ENCODE results near the gene IFFO2. TPM values are rescaled to one million over a fixed set of nuclear protein-coding genes. Genes with fewer than 3 reads are reported as not detected.

The IFFO2 gene
- total and polyA plus RNA-seq, 9 donors: 4.2 to 7.6 (median 6.7) TPM

DNA sequence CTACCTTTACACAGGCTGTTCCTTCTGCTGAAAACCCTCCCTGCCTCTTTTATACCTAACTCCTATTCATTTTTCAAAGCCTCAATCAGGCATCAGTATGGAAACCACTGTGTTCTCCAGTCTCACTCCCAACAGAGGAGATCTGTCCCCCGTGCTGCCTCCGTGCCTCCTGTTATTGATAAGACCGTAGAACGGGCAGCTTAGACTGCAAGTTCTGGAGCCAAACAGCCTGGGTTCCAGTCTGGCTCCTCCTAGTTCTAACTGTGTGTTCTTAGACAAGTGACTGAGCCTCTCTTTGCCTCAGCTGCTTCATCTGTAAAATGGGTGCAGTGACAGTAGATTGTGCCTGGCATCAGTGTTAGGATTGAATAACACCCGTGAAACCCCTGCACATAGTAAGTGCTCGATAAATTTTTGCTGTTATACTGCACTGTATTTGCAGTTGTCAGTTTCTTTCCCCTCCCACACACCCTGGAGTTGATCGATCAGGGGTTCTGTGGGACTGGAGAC is 17.0 kb upstream of the IFFO2 start:
- DNase-seq: no peak
- Histone ChIP-seq H3K36me3 (ENCODE audit: control insufficient read depth, insufficient read depth, low read length) (no peaks in the 10 kb centered on the region), H3K9me3 (replicated peaks; ENCODE audit: control insufficient read depth, low read depth, low read length) (no peaks in the 10 kb centered on the region), H3K27ac (ENCODE audit: low read length) (no peak overlapping the region), H3K27me3 (ENCODE audit: control insufficient read depth, insufficient read depth, low read length) (peaks cover 12% of the 10 kb centered on the region), H3K4me1 (ENCODE audit: control insufficient read depth, insufficient read depth, low read length) (peaks cover 2% of the 10 kb centered on the region), H3K4me3 (ENCODE audit: low read length) (no peak overlapping the region)
- 90% methylated on average over 4 of the region's 7 CpGs for WGBS (ENCODE audit: insufficient coverage)

DNA sequence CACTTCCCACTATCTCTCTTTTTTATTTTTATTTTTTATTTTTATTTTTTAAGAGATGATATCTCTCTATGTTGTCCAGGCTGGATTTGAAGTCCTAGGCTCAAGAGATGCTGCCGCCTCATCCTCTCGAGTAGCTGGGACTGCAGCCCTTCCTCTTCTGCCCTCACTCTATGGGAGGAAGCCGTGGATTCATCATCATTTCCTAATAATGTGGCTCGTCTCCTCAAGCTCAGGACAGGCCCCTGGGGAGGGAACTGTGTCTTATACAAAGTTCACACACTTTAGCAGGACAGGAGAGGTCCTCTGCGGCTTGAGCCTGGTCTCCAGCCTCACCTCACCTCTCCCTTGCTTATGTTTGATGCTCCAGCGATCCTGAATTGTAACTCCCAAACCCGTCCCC is 16.5 kb upstream of the IFFO2 start:
- Histone ChIP-seq H3K9me3 (replicated peaks; ENCODE audit: control insufficient read depth, low read depth, low read length) (no peaks in the 10 kb centered on the region), H3K27me3 (ENCODE audit: control insufficient read depth, insufficient read depth, low read length) (peaks cover 9% of the 10 kb centered on the region), H3K36me3 (ENCODE audit: control insufficient read depth, insufficient read depth, low read length) (no peaks in the 10 kb centered on the region), H3K27ac (ENCODE audit: low read length) (no peak overlapping the region), H3K4me1 (ENCODE audit: control insufficient read depth, insufficient read depth, low read length) (peaks cover 2% of the 10 kb centered on the region), H3K4me3 (ENCODE audit: low read length) (no peak overlapping the region)
- DNase-seq: no peak
- 66% methylated on average over 3 of the region's 7 CpGs for WGBS (ENCODE audit: insufficient coverage)

GRCh38 chr1:18972531-18972930 is 16.1 kb upstream of the IFFO2 start:
- Histone ChIP-seq H3K4me1 (ENCODE audit: control insufficient read depth, insufficient read depth, low read length) (peaks cover 2% of the 10 kb centered on the region), H3K9me3 (replicated peaks; ENCODE audit: control insufficient read depth, low read depth, low read length) (no peaks in the 10 kb centered on the region), H3K4me3 (ENCODE audit: low read length) (no peak overlapping the region), H3K36me3 (ENCODE audit: control insufficient read depth, insufficient read depth, low read length) (no peaks in the 10 kb centered on the region), H3K27me3 (ENCODE audit: control insufficient read depth, insufficient read depth, low read length) (peaks cover 9% of the 10 kb centered on the region), H3K27ac (ENCODE audit: low read length) (no peak overlapping the region)
- peak; percentile 48 for DNase-seq
- WGBS (ENCODE audit: insufficient coverage): no CpG with 5 or more reads among the region's 2 CpGs

GRCh38 chr1:18970762-18971161 is 14.3 kb upstream of the IFFO2 start:
- peaks cover 2% of the 10 kb centered on the region for H3K4me1 ChIP-seq (ENCODE audit: control insufficient read depth, insufficient read depth, low read length)
- H3K27ac ChIP-seq (ENCODE audit: low read length): no peak overlapping the region
- H3K4me3 ChIP-seq (ENCODE audit: low read length): no peak overlapping the region
- WGBS (ENCODE audit: insufficient coverage): 68% methylated on average over 2 of the region's 4 CpGs
- no peaks in the 10 kb centered on the region for H3K36me3 ChIP-seq (ENCODE audit: control insufficient read depth, insufficient read depth, low read length)
- DNase-seq: no peak
- H3K27me3 ChIP-seq (ENCODE audit: control insufficient read depth, insufficient read depth, low read length): peaks cover 11% of the 10 kb centered on the region
- H3K9me3 ChIP-seq (replicated peaks; ENCODE audit: control insufficient read depth, low read depth, low read length): no peaks in the 10 kb centered on the region

GRCh38 chr1:18970358-18970757 is 13.9 kb upstream of the IFFO2 start:
- no peak overlapping the region for H3K4me3 ChIP-seq (ENCODE audit: low read length)
- no peaks in the 10 kb centered on the region for H3K36me3 ChIP-seq (ENCODE audit: control insufficient read depth, insufficient read depth, low read length)
- WGBS (ENCODE audit: insufficient coverage): 71% methylated on average over 6 of the region's 7 CpGs
- H3K4me1 ChIP-seq (ENCODE audit: control insufficient read depth, insufficient read depth, low read length): peaks cover 2% of the 10 kb centered on the region
- DNase-seq: no peak
- H3K27me3 ChIP-seq (ENCODE audit: control insufficient read depth, insufficient read depth, low read length): peaks cover 13% of the 10 kb centered on the region
- H3K9me3 ChIP-seq (replicated peaks; ENCODE audit: control insufficient read depth, low read depth, low read length): no peaks in the 10 kb centered on the region
- H3K27ac ChIP-seq (ENCODE audit: low read length): no peak overlapping the region

GRCh38 chr1:18967066-18967690 is 10.7 kb upstream of the IFFO2 start:
- no peaks in the 10 kb centered on the region for H3K36me3 ChIP-seq (ENCODE audit: control insufficient read depth, insufficient read depth, low read length)
- no CpG with 5 or more reads among the region's 2 CpGs for WGBS (ENCODE audit: insufficient coverage)
- H3K27me3 ChIP-seq (ENCODE audit: control insufficient read depth, insufficient read depth, low read length): peaks cover 16% of the 10 kb centered on the region
- H3K27ac ChIP-seq (ENCODE audit: low read length): no peak overlapping the region
- DNase-seq: no peak
- no peaks in the 10 kb centered on the region for H3K9me3 ChIP-seq (replicated peaks; ENCODE audit: control insufficient read depth, low read depth, low read length)
- H3K4me1 ChIP-seq (ENCODE audit: control insufficient read depth, insufficient read depth, low read length): peaks cover 9% of the 10 kb centered on the region
- no peak overlapping the region for H3K4me3 ChIP-seq (ENCODE audit: low read length)

- H3K9me3 ChIP-seq (replicated peaks; ENCODE audit: control insufficient read depth, low read depth, low read length): no peaks in the 10 kb centered on the region
- no peak for DNase-seq
- H3K27ac ChIP-seq (ENCODE audit: low read length): no peak overlapping the region
- no peaks in the 10 kb centered on the region for H3K36me3 ChIP-seq (ENCODE audit: control insufficient read depth, insufficient read depth, low read length)
- peaks cover 14% of the 10 kb centered on the region for H3K27me3 ChIP-seq (ENCODE audit: control insufficient read depth, insufficient read depth, low read length)
- no peak overlapping the region for H3K4me3 ChIP-seq (ENCODE audit: low read length)
- peaks cover 11% of the 10 kb centered on the region for H3K4me1 ChIP-seq (ENCODE audit: control insufficient read depth, insufficient read depth, low read length)
- 58% methylated on average over 15 of the region's 17 CpGs for WGBS (ENCODE audit: insufficient coverage)
Measured at GRCh38 chr1:18965206-18966173, 9.0 kb upstream of the IFFO2 start.

DNA sequence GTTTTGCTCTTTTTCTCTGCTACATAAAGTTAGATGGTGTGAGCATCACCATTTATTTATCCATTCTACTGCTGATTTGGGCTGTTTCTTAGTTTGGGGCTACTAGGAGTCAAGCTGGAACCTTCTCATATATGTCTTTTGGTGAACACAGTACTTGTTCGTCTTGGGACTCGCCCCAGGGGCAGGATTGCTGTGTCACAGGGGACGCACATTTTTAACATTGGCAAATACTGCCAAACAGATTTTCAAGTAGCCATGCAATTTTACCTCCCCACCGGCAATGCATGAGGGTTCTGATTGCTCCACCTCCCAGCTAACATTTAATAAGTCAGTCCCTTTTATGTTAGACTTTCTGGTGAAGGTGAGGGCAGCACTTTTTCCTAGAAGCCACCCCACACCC is 7.5 kb upstream of the IFFO2 start:
- WGBS (ENCODE audit: insufficient coverage): 86% methylated on average over 3 of the region's 4 CpGs
- H3K4me3 ChIP-seq (ENCODE audit: low read length): no peak overlapping the region
- H3K4me1 ChIP-seq (ENCODE audit: control insufficient read depth, insufficient read depth, low read length): peaks cover 11% of the 10 kb centered on the region
- peaks cover 15% of the 10 kb centered on the region for H3K27me3 ChIP-seq (ENCODE audit: control insufficient read depth, insufficient read depth, low read length)
- DNase-seq: no peak
- H3K36me3 ChIP-seq (ENCODE audit: control insufficient read depth, insufficient read depth, low read length): no peaks in the 10 kb centered on the region
- H3K9me3 ChIP-seq (replicated peaks; ENCODE audit: control insufficient read depth, low read depth, low read length): no peaks in the 10 kb centered on the region
- H3K27ac ChIP-seq (ENCODE audit: low read length): no peak overlapping the region

DNA sequence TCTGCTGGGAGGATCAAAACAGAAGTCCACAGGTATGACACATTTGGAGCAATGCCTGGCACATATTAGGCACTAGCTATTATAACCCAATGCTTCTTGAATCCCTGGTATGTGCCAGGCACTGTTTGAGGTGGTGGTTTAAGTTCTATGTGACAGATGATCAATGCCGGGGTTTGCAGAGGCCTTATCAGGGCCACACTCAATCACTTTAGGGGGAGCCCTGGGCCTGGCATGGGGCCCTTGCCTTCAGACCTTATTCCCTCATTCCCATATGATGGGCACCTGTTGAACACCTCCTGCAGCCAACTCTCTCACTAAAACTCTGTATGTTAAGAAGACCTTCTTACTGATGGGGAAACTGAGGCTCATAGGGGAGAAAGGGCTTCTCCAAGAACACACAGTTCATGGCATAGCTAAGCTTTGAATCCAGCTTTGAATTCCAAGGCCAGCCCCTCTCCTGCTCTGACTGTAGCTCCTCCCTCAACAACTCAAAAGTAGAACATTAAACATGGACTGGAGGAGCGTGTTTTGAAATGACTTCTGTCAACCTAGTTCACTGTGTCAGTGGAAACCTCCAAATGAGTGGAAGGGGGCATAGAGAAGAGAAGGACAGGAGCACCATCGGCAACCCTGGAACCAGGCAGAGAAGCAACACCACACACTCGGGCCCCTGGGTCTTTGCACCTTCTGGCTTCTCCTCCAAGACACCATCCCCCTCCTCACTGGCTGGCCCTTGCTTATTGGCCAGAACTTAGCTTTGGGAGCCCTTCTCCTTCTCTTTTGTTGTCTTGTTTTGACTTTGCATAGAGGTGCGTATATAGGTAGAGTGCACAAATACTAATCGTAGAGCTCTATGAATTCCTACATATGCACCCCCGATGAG is 6.6 kb upstream of the IFFO2 start:
- Histone ChIP-seq H3K4me1 (ENCODE audit: control insufficient read depth, insufficient read depth, low read length) (peaks cover 11% of the 10 kb centered on the region), H3K4me3 (ENCODE audit: low read length) (no peak overlapping the region), H3K36me3 (ENCODE audit: control insufficient read depth, insufficient read depth, low read length) (no peaks in the 10 kb centered on the region), H3K27ac (ENCODE audit: low read length) (no peak overlapping the region), H3K27me3 (ENCODE audit: control insufficient read depth, insufficient read depth, low read length) (peaks cover 16% of the 10 kb centered on the region), H3K9me3 (replicated peaks; ENCODE audit: control insufficient read depth, low read depth, low read length) (no peaks in the 10 kb centered on the region)
- no peak for DNase-seq
- 79% methylated on average over 3 of the region's 7 CpGs for WGBS (ENCODE audit: insufficient coverage)
